Calu3 (cell line): ENCODE results near the gene PARVB. TPM values are rescaled to one million over a fixed set of nuclear protein-coding genes. Genes with fewer than 3 reads are reported as not detected.

ENCODE experiments used
- BruUV-seq: library from RNA; stranded (reverse); fragments of 400-500 nt; replicated peaks from 2 replicates; lab custom pipeline; 2021; lab: Mats Ljungman, UMichigan
- CTCF ChIA-PET: fragments of 300-600 bp; sonication (Branson Sonifier 250); formaldehyde crosslinking; loops from one replicate; lab custom pipeline; 2022; ENCODE audit warnings: antibody characterized with exemption; lab: Charles Lee
- DNase-seq: peaks from one replicate; pipeline ENCODE4 v3.0.0; 2022
- H3K27ac Mint-ChIP-seq: one replicate; pipeline ENCODE4 v1.8.0; 2022; ENCODE audit warnings: mixed read lengths; ENCODE audit not compliant: unreplicated experiment
- H3K27me3 Mint-ChIP-seq: one replicate; pipeline ENCODE4 v1.8.0; 2022; ENCODE audit warnings: mixed read lengths; ENCODE audit not compliant: unreplicated experiment
- H3K36me3 Mint-ChIP-seq: one replicate; pipeline ENCODE4 v1.8.0; 2022; ENCODE audit warnings: mild to moderate bottlenecking, moderate library complexity, mixed read lengths; ENCODE audit not compliant: insufficient read depth, unreplicated experiment
- H3K4me1 Mint-ChIP-seq: one replicate; pipeline ENCODE4 v1.8.0; 2022; ENCODE audit warnings: mild to moderate bottlenecking, low read depth, mixed read lengths; ENCODE audit not compliant: unreplicated experiment
- H3K4me3 Mint-ChIP-seq: one replicate; pipeline ENCODE4 v1.8.0; 2022; ENCODE audit warnings: mild to moderate bottlenecking, low read depth, moderate library complexity, mixed read lengths; ENCODE audit not compliant: unreplicated experiment
- H3K9me3 Mint-ChIP-seq: one replicate; pipeline ENCODE4 v1.8.0; 2022; ENCODE audit warnings: low read depth, mixed read lengths; ENCODE audit not compliant: unreplicated experiment
- CTCF ChIP-seq: fragments of 200-600 bp; IDR thresholded peaks from one replicate; pipeline ENCODE4 v1.8.0; 2022; ENCODE audit warnings: antibody characterized with exemption; ENCODE audit not compliant: unreplicated experiment
- intact Hi-C: fragments of 100-400 bp; cut with micrococcal nuclease; formaldehyde crosslinking; loops from one replicate; pipeline ENCODE4 v1.10.0; 2022; ENCODE audit not compliant: unreplicated experiment
- total RNA-seq: library from RNA; stranded (reverse); gene quantifications from 2 replicates; pipeline ENCODE4 v1.2.3, GENCODE V29; 2022

Gene PARVB
- total RNA-seq, 1 experiment from 2014 or later, result 15.6 TPM

- Mint-ChIP-seq H3K27me3 (peaks cover 82% of the 10 kb centered on the region), H3K27ac (no peak overlapping the region)
- no peak for DNase-seq
Measured at GRCh38 chr22:44221710-44222475, 197.8 kb downstream of the PARVB start.

More at GRCh38 chr22:44221710-44222475, 197.8 kb downstream of the PARVB start:
- H3K36me3 Mint-ChIP-seq, result no peaks in the 10 kb centered on the region
- BruUV-seq, result no TSS peak
- TF ChIP-seq CTCF, result no peak
- no peaks in the 10 kb centered on the region for H3K4me1 Mint-ChIP-seq
- H3K4me3 Mint-ChIP-seq, result no peak overlapping the region
- CTCF ChIA-PET, result interaction anchor here (1.2 kb wide), 1 partner anchor 55 kb away, joined by 3 read pairs; no protein-coding TSS in a partner anchor
- H3K9me3 Mint-ChIP-seq, result no peaks in the 10 kb centered on the region
- intact Hi-C loops, result no loop called here

Other genes starting within 250 kb of the PARVB start
- gene EFCAB6, start 212.0 kb upstream of the PARVB start, total RNA-seq, result 2.2 and 2.3 TPM in 2 replicates
- 7.9 and 9.1 TPM in 2 replicates for gene SULT4A1, start 161.8 kb upstream of the PARVB start, total RNA-seq
- gene PNPLA5, start 132.3 kb upstream of the PARVB start, total RNA-seq, result not detected in 2 replicates
- 8.0 and 9.5 TPM in 2 replicates for gene PNPLA3, start 100.5 kb upstream of the PARVB start, total RNA-seq
- gene SAMM50, start 68.9 kb upstream of the PARVB start, total RNA-seq, result 47.0 and 55.3 TPM in 2 replicates
- not detected in 2 replicates for gene PARVG, start 156.6 kb downstream of the PARVB start, total RNA-seq